PC-3 (cell line): Measurements from ENCODE around the gene TNK1. TPM values are rescaled to one million over a fixed set of nuclear protein-coding genes. Genes with fewer than 3 reads are reported as not detected.

Experiments
- ATAC-seq: fragments of 200-7000 bp; cut with Tn5 transposase; 2 replicates; pipeline ENCODE4 v1.9.1; 2020; ENCODE audit warnings: mild to moderate bottlenecking, moderate library complexity
- BruUV-seq: library from RNA; stranded (reverse); fragments of 400-500 nt; replicated peaks from 2 replicates; lab custom pipeline; 2021; lab: Mats Ljungman, UMichigan
- CTCF ChIA-PET: fragments of 300-600 bp; sonication (Branson Sonifier 250); formaldehyde crosslinking; loops from one replicate; lab custom pipeline; 2022; ENCODE audit warnings: antibody characterized with exemption; lab: Charles Lee
- POLR2A ChIA-PET: fragments of 300-600 bp; sonication (Branson Sonifier 250); formaldehyde crosslinking; loops from one replicate; lab custom pipeline; 2022; ENCODE audit warnings: antibody characterized with exemption; ENCODE audit not compliant: unreplicated experiment; lab: Charles Lee
- DNase-seq: peaks from one replicate; pipeline ENCODE4 v3.0.0-alpha.2; 2015
- H2AFZ ChIP-seq: fragments of 300-600 bp; sonication (generic); 2 replicates; pipeline ENCODE4 v1.6.0; 2016; ENCODE audit warnings: antibody characterized with exemption, low read length
- H3F3A ChIP-seq: fragments of 300-600 bp; sonication (generic); one replicate; pipeline ENCODE4 v1.6.0; 2017; ENCODE audit warnings: antibody characterized with exemption, low read length, control low read depth, mild to moderate bottlenecking; ENCODE audit not compliant: unreplicated experiment
- H3K27ac ChIP-seq: fragments of 300-600 bp; sonication (generic); 2 replicates; pipeline ENCODE4 v1.5.1; 2016; ENCODE audit warnings: mild to moderate bottlenecking, low read length
- H3K27me3 ChIP-seq: fragments of 300-600 bp; sonication (generic); 2 replicates; pipeline ENCODE4 v1.6.1; 2016; ENCODE audit warnings: low read length, mixed read lengths
- H3K36me3 ChIP-seq: fragments of 300-600 bp; sonication (generic); 2 replicates; pipeline ENCODE4 v1.6.1; 2016; ENCODE audit warnings: low read depth, mixed run types, low read length, mixed read lengths
- H3K4me1 ChIP-seq: fragments of 300-600 bp; sonication (generic); 2 replicates; pipeline ENCODE4 v1.5.1; 2016; ENCODE audit warnings: low read length; ENCODE audit not compliant: insufficient read depth
- H3K4me2 ChIP-seq: fragments of 300-600 bp; sonication (generic); 2 replicates; pipeline ENCODE4 v1.6.0; 2016; ENCODE audit warnings: low read length
- H3K4me3 ChIP-seq: fragments of 300-600 bp; sonication (generic); 2 replicates; pipeline ENCODE4 v1.5.1; 2016; ENCODE audit warnings: mild to moderate bottlenecking, low read length, mixed read lengths
- H3K79me2 ChIP-seq: fragments of 300-600 bp; sonication (generic); 2 replicates; pipeline ENCODE4 v1.6.1; 2017; ENCODE audit warnings: low read length, mixed read lengths
- H3K9ac ChIP-seq: fragments of 300-600 bp; sonication (generic); 2 replicates; pipeline ENCODE4 v1.6.0; 2016; ENCODE audit warnings: mild to moderate bottlenecking, low read length
- H3K9me2 ChIP-seq: fragments of 300-600 bp; sonication (generic); replicated peaks from 2 replicates; pipeline ENCODE4 v1.6.1; 2016; ENCODE audit warnings: mixed run types, low read length, mixed read lengths
- H3K9me3 ChIP-seq: fragments of 300-600 bp; sonication (generic); 2 replicates; pipeline ENCODE4 v1.6.1; 2016; ENCODE audit warnings: low read length, mixed read lengths
- H4K20me1 ChIP-seq: fragments of 300-600 bp; sonication (generic); 2 replicates; pipeline ENCODE4 v1.6.1; 2016; ENCODE audit warnings: low read length, mixed read lengths
- CTCF ChIP-seq: fragments of 300-600 bp; sonication (generic); conservative IDR thresholded peaks from 2 replicates; pipeline ENCODE4 v1.5.1; 2017; ENCODE audit warnings: antibody characterized with exemption, low read depth, mild to moderate bottlenecking, low read length
- EZH2 ChIP-seq: fragments of 300-600 bp; sonication (generic); IDR thresholded peaks from one replicate; pipeline ENCODE4 v1.6.1; 2017; ENCODE audit warnings: antibody characterized with exemption, mild to moderate bottlenecking, low read length; ENCODE audit not compliant: unreplicated experiment
- EZH2phosphoT487 ChIP-seq: fragments of 300-600 bp; sonication (generic); IDR thresholded peaks from 2 replicates; pipeline ENCODE4 v1.6.1; 2018; ENCODE audit warnings: mild to moderate bottlenecking, antibody characterized with exemption, low read length, borderline replicate concordance
- intact Hi-C: fragments of 100-400 bp; cut with micrococcal nuclease; formaldehyde crosslinking; loops from 2 replicates; pipeline ENCODE4 v1.9.0; 2023
- total RNA-seq: library from RNA; depleted of rRNA; stranded (reverse); fragments of >200 nt; gene quantifications from 2 replicates; pipeline ENCODE4 v1.2.3, GENCODE V29; 2014

The TNK1 gene
- total RNA-seq, 1 experiment from 2014 or later, result 10.8 TPM

GRCh38 chr17:7428557-7428956, 47.7 kb downstream of the TNK1 start, which contains the start of gene SPEM3:
Gene SPEM3 (plus strand): TSS chr17:7428857. CDS start chr17:7428903, 46 bp downstream.
- Histone ChIP-seq H3K79me2 (no peaks in the 10 kb centered on the region), H3K4me2 (no peak within 1 kb of the TSS), H3K9me3 (no peaks in the 10 kb centered on the region), H3K9ac (no peak within 1 kb of the TSS), H2AFZ (no peak within 1 kb of the TSS), H3K4me3 (no peak within 1 kb of the TSS), H3K9me2 (no peaks in the 10 kb centered on the region), H3K27me3 (no peaks in the 10 kb centered on the region), H4K20me1 (no peaks in the 10 kb centered on the region), H3K27ac (no peak within 1 kb of the TSS), H3K4me1 (no peaks in the 10 kb centered on the region), H3K36me3 (no peaks in the 10 kb centered on the region), H3F3A (no peaks in the 10 kb centered on the region)
- ChIA-PET POLR2A (no interaction called here), CTCF (no interaction called here)
- intact Hi-C loops, result no loop called here
- DNase-seq (no peak), ATAC-seq (no peak)
- no TSS peak for BruUV-seq
- TF ChIP-seq EZH2phosphoT487, result no peak
- TF ChIP-seq CTCF, result no peak
- no peak for TF ChIP-seq EZH2

- Histone ChIP-seq H3K36me3 (no peaks in the 10 kb centered on the region), H3K4me1 (no peaks in the 10 kb centered on the region), H3K4me2 (no peak overlapping the region), H2AFZ (no peak overlapping the region), H3K27me3 (no peaks in the 10 kb centered on the region), H3K9ac (no peak overlapping the region), H3K9me2 (no peaks in the 10 kb centered on the region), H3F3A (no peaks in the 10 kb centered on the region), H4K20me1 (no peaks in the 10 kb centered on the region), H3K9me3 (no peaks in the 10 kb centered on the region), H3K79me2 (no peaks in the 10 kb centered on the region), H3K27ac (no peak overlapping the region), H3K4me3 (no peak overlapping the region)
- TF ChIP-seq EZH2phosphoT487 (no peak), EZH2 (no peak), CTCF (no peak)
- ChIA-PET POLR2A (no interaction called here), CTCF (no interaction called here)
- DNase-seq (no peak), ATAC-seq (no peak)
- intact Hi-C loops, result no loop called here
- BruUV-seq, result no TSS peak
Measured at GRCh38 chr17:7429722-7430121, 48.8 kb downstream of the TNK1 start.

DNA sequence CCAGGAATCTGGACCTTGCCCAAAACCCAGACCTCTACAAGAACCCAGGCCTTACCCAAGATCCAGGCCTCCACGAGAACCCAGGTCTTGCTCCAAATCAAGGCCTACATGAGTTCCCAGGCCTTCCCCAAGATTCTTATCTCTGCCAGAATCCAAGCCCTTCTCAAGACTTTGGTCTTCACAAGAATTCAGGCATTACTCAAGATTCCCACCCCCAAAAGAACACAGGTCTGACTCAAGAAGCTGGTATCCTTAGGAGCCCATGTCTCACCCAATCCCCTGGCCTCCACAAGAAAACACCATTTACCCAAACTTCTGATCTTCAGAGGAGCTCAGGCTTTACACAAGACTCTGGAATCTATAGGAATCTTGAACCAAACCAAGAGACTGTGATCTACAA, 50.3 kb downstream of the TNK1 start:
- ChIA-PET CTCF (no interaction called here), POLR2A (no interaction called here)
- DNase-seq, result no peak
- H3K4me1 ChIP-seq, result 0 out of 2 replicates have a peak, but pooled peaks cover under 1% of the 10 kb centered on the region
- TF ChIP-seq CTCF (no peak), EZH2 (no peak), EZH2phosphoT487 (no peak)
- H3K4me2 ChIP-seq, result no peak overlapping the region
- no peak overlapping the region for H2AFZ ChIP-seq
- H3K27me3 ChIP-seq, result no peaks in the 10 kb centered on the region
- H4K20me1 ChIP-seq, result no peaks in the 10 kb centered on the region
- no peaks in the 10 kb centered on the region for H3K9me3 ChIP-seq
- H3F3A ChIP-seq, result no peaks in the 10 kb centered on the region
- no TSS peak for BruUV-seq
- H3K4me3 ChIP-seq, result no peak overlapping the region
- ATAC-seq, result no peak
- no peaks in the 10 kb centered on the region for H3K9me2 ChIP-seq
- H3K79me2 ChIP-seq, result no peaks in the 10 kb centered on the region
- H3K9ac ChIP-seq, result no peak overlapping the region
- H3K27ac ChIP-seq, result no peak overlapping the region
- intact Hi-C loops, result no loop called here
- no peaks in the 10 kb centered on the region for H3K36me3 ChIP-seq
